HepG2 (cell line): ENCODE results near the gene NOTUM. TPM values are rescaled to one million over a fixed set of nuclear protein-coding genes. Genes with fewer than 3 reads are reported as not detected.

Source experiments
- FIP1L1 ChIP-seq: fragments of 200-400 bp; formaldehyde crosslinking; IDR thresholded peaks from 2 replicates; pipeline ENCODE4 v1.6.1; 2018; ENCODE audit warnings: low read depth, mild to moderate bottlenecking, low read length, moderate library complexity, borderline replicate concordance; ENCODE audit not compliant: insufficient read depth
- HNRNPL ChIP-seq: fragments of 200-400 bp; formaldehyde crosslinking; IDR thresholded peaks from 2 replicates; pipeline ENCODE4 v1.6.1; 2017; ENCODE audit warnings: mild to moderate bottlenecking, low read depth, low read length
- HNRNPUL1 ChIP-seq: fragments of 200-400 bp; formaldehyde crosslinking; IDR thresholded peaks from 2 replicates; pipeline ENCODE4 v1.6.1; 2017; ENCODE audit warnings: low read depth, mild to moderate bottlenecking, low read length, moderate library complexity
- ISX ChIP-seq: sonication (generic); formaldehyde crosslinking; conservative IDR thresholded peaks from 2 replicates; pipeline ENCODE4 v1.5.0; 2020; ENCODE audit warnings: missing genetic modification reagents
- NCOA1 ChIP-seq: sonication (generic); formaldehyde crosslinking; IDR thresholded peaks from 2 replicates; pipeline ENCODE4 v1.9.0; 2021; ENCODE audit warnings: missing genetic modification reagents
- NFYB ChIP-seq: sonication (generic); formaldehyde crosslinking; IDR thresholded peaks from 2 replicates; pipeline ENCODE4 v1.4.0; 2020; ENCODE audit warnings: missing genetic modification reagents
- PCBP1 ChIP-seq: fragments of 200-400 bp; formaldehyde crosslinking; IDR thresholded peaks from 2 replicates; pipeline ENCODE4 v1.6.1; 2017; ENCODE audit warnings: mild to moderate bottlenecking, low read depth, low read length, borderline replicate concordance
- PRMT3 ChIP-seq: sonication (generic); formaldehyde crosslinking; IDR thresholded peaks from 2 replicates; pipeline ENCODE4 v1.8.1; 2022; ENCODE audit warnings: low read depth, mild to moderate bottlenecking, moderate library complexity, missing genetic modification reagents, borderline replicate concordance
- PRPF4 ChIP-seq: fragments of 200-400 bp; formaldehyde crosslinking; IDR thresholded peaks from 2 replicates; pipeline ENCODE4 v1.6.1; 2016; ENCODE audit warnings: low read length, low read depth; ENCODE audit not compliant: poor library complexity, severe bottlenecking
- SNAPC2 ChIP-seq: sonication (generic); formaldehyde crosslinking; IDR thresholded peaks from 2 replicates; pipeline ENCODE4 v1.8.1; 2022; ENCODE audit warnings: mild to moderate bottlenecking, missing genetic modification reagents
- ZNF20 ChIP-seq: sonication (generic); formaldehyde crosslinking; IDR thresholded peaks from 2 replicates; pipeline ENCODE4 v1.4.0; 2020; ENCODE audit warnings: mild to moderate bottlenecking, moderate library complexity, missing genetic modification reagents
- ZNF547 ChIP-seq: sonication (generic); formaldehyde crosslinking; IDR thresholded peaks from 2 replicates; pipeline ENCODE4 v1.5.1; 2020; ENCODE audit warnings: mild to moderate bottlenecking, missing genetic modification reagents
- ZNF841 ChIP-seq: sonication (generic); formaldehyde crosslinking; IDR thresholded peaks from 2 replicates; pipeline ENCODE4 v1.8.1; 2023; ENCODE audit warnings: missing genetic modification reagents, borderline replicate concordance
- polyA plus RNA-seq, 8 experiments: library from polyadenylated mRNA; depleted of rRNA in 3 of 8; stranded (reverse) in 7 of 8; unstranded in 1 of 8; fragments of >200 nt; fragmentation: Illumina TruSeq in 4 of 8; extraction: Trizol in 4 of 8; gene quantifications; 2 replicates each; pipeline versions ENCODE4 v1.2.1 to v1.2.3, GENCODE V29; 2011 to 2016; ENCODE audit warnings: low read depth in 4 of 8, missing spikeins in 1 of 8, mixed read lengths in 1 of 8; ENCODE audit not compliant: insufficient read depth in 1 of 8
- total RNA-seq, 5 experiments: library from RNA; depleted of rRNA; stranded (reverse); fragments of >200 nt; fragmentation: Illumina TruSeq; extraction: Trizol; gene quantifications; 2 replicates each; pipeline ENCODE4 v1.2.3, GENCODE V29; 2016; ENCODE audit warnings: low read depth in 1 of 5
- TF ChIP-seq, protein P1 (sequence below): sonication (generic); formaldehyde crosslinking; IDR thresholded peaks from 2 replicates; pipeline ENCODE4 v1.5.1; 2020; ENCODE audit warnings: mild to moderate bottlenecking, missing genetic modification reagents
- TF ChIP-seq, protein P2 (sequence below): sonication (generic); formaldehyde crosslinking; IDR thresholded peaks from 2 replicates; pipeline ENCODE4 v1.5.1; 2020; ENCODE audit warnings: missing genetic modification reagents, mild to moderate bottlenecking, borderline replicate concordance
- TF ChIP-seq, protein P3 (sequence below): sonication (generic); formaldehyde crosslinking; IDR thresholded peaks from 2 replicates; pipeline ENCODE4 v1.5.1; 2020; ENCODE audit warnings: mild to moderate bottlenecking, moderate library complexity, missing genetic modification reagents
- TF ChIP-seq, protein P4 (sequence below): sonication (generic); formaldehyde crosslinking; IDR thresholded peaks from 2 replicates; pipeline ENCODE4 v1.9.0; 2022; ENCODE audit warnings: low read depth, missing genetic modification reagents
- TF ChIP-seq, protein P5 (sequence below): sonication (generic); formaldehyde crosslinking; IDR thresholded peaks from 2 replicates; pipeline ENCODE4 v1.4.0; 2020; ENCODE audit warnings: mild to moderate bottlenecking, missing genetic modification reagents, borderline replicate concordance

Gene NOTUM
- total and polyA plus RNA-seq, 2 of the 13 experiments (the other 11 are each of a cell fraction or from before 2014, with no cell fraction given): 150 to 160 TPM

DNA sequence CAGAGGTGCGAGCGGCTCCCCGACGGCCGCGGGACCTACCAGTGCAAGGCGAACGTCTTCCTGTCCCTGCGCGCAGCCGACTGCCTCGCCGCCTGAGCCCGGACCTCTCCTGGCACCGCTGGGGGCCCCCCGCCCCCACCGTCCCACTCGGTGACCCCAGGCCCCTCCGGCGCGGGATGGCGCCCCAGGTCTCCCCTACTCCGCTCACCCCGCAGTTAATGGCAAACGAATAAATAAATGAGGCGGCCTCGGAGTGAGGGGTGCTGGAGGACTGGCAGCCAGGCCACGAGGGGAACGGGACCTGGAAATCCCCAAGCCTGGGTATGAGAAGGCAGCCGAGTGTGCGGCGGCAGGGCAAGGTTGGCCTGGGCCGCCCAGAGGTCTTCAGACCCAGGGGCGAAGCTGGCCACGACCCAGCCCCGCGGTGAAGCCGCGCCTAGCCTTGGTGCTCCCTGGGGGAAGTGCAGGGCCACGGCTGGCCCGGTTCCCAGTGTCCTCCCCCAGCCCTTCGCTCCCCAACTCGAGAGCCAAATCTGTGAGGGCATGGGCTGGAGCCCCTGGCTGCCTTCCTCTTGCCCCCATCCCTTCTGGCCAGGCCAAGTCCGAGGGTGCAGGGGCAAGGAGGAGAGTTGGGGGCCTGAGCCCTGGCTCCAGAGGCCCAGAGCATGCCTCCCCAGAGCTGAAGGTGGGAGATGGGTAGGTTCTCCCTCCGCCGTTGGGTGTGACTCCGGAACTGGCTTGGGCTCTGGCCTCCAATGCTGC, 58.2 kb downstream of the NOTUM start (continued):
- TF ChIP-seq, protein P1, sequence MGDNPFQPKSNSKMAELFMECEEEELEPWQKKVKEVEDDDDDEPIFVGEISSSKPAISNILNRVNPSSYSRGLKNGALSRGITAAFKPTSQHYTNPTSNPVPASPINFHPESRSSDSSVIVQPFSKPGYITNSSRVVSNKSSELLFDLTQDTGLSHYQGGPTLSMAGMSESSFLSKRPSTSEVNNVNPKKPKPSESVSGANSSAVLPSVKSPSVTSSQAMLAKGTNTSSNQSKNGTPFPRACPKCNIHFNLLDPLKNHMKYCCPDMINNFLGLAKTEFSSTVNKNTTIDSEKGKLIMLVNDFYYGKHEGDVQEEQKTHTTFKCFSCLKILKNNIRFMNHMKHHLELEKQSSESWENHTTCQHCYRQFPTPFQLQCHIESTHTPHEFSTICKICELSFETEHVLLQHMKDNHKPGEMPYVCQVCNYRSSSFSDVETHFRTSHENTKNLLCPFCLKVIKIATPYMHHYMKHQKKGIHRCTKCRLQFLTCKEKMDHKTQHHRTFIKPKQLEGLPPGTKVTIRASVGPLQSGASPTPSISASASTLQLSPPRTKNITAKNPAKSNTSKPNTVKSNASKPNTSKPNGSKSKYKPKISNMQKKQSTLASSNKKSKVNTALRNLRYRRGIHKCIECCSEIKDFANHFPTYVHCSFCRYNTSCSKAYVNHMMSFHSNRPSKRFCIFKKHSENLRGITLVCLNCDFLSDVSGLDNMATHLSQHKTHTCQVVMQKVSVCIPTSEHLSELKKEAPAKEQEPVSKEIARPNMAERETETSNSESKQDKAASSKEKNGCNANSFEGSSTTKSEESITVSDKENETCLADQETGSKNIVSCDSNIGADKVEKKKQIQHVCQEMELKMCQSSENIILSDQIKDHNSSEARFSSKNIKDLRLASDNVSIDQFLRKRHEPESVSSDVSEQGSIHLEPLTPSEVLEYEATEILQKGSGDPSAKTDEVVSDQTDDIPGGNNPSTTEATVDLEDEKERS (CRISPR knock-in tag): no peak
- TF ChIP-seq ZNF547 (CRISPR knock-in tag) (no peak), ZNF841 (no peak), NCOA1 (no peak), ZNF20 (CRISPR knock-in tag) (no peak), NFYB (CRISPR knock-in tag) (no peak), FIP1L1 (no peak), PCBP1 (no peak), PRMT3 (CRISPR knock-in tag) (no peak), SNAPC2 (CRISPR knock-in tag) (no peak), ISX (CRISPR knock-in tag) (no peak), PRPF4 (no peak), HNRNPL (peak; percentile 74; the same call in 1 of the 2 replicates), HNRNPUL1 (no peak)
- TF ChIP-seq, protein P2, sequence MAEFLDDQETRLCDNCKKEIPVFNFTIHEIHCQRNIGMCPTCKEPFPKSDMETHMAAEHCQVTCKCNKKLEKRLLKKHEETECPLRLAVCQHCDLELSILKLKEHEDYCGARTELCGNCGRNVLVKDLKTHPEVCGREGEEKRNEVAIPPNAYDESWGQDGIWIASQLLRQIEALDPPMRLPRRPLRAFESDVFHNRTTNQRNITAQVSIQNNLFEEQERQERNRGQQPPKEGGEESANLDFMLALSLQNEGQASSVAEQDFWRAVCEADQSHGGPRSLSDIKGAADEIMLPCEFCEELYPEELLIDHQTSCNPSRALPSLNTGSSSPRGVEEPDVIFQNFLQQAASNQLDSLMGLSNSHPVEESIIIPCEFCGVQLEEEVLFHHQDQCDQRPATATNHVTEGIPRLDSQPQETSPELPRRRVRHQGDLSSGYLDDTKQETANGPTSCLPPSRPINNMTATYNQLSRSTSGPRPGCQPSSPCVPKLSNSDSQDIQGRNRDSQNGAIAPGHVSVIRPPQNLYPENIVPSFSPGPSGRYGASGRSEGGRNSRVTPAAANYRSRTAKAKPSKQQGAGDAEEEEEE (CRISPR knock-in tag): no peak
- TF ChIP-seq, protein P3, sequence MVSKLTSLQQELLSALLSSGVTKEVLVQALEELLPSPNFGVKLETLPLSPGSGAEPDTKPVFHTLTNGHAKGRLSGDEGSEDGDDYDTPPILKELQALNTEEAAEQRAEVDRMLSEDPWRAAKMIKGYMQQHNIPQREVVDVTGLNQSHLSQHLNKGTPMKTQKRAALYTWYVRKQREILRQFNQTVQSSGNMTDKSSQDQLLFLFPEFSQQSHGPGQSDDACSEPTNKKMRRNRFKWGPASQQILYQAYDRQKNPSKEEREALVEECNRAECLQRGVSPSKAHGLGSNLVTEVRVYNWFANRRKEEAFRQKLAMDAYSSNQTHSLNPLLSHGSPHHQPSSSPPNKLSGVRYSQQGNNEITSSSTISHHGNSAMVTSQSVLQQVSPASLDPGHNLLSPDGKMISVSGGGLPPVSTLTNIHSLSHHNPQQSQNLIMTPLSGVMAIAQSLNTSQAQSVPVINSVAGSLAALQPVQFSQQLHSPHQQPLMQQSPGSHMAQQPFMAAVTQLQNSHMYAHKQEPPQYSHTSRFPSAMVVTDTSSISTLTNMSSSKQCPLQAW (CRISPR knock-in tag): peak; percentile 69
- TF ChIP-seq, protein P4, sequence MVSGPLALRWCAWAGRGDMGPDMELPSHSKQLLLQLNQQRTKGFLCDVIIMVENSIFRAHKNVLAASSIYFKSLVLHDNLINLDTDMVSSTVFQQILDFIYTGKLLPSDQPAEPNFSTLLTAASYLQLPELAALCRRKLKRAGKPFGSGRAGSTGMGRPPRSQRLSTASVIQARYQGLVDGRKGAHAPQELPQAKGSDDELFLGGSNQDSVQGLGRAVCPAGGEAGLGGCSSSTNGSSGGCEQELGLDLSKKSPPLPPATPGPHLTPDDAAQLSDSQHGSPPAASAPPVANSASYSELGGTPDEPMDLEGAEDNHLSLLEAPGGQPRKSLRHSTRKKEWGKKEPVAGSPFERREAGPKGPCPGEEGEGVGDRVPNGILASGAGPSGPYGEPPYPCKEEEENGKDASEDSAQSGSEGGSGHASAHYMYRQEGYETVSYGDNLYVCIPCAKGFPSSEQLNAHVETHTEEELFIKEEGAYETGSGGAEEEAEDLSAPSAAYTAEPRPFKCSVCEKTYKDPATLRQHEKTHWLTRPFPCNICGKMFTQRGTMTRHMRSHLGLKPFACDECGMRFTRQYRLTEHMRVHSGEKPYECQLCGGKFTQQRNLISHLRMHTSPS (CRISPR knock-in tag): no peak; the same call in 1 of the 2 replicates
- TF ChIP-seq, protein P5, sequence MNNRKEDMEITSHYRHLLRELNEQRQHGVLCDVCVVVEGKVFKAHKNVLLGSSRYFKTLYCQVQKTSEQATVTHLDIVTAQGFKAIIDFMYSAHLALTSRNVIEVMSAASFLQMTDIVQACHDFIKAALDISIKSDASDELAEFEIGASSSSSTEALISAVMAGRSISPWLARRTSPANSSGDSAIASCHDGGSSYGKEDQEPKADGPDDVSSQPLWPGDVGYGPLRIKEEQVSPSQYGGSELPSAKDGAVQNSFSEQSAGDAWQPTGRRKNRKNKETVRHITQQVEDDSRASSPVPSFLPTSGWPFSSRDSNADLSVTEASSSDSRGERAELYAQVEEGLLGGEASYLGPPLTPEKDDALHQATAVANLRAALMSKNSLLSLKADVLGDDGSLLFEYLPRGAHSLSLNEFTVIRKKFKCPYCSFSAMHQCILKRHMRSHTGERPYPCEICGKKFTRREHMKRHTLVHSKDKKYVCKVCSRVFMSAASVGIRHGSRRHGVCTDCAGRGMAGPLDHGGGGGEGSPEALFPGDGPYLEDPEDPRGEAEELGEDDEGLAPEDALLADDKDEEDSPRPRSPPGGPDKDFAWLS: no peak
